Endothelial cell of umbilical vein (primary cell): Measurements from ENCODE around the gene LRRC27.

Experiments used
- POLR2A ChIP-seq: IDR thresholded peaks from 2 replicates; pipeline ENCODE4 v1.6.1; 2012; ENCODE audit warnings: low read depth, mild to moderate bottlenecking, control low read depth, low read length
- TF ChIP-seq, protein P1 (sequence below), 2 donors: IDR thresholded peaks; 1 replicate in 1 of 2; 2 replicates in 1 of 2; pipeline ENCODE4 v1.5.1; 2011; ENCODE audit warnings: low read length in 2 of 2, mild to moderate bottlenecking in 2 of 2, moderate library complexity in 2 of 2, control low read depth in 1 of 2, inconsistent platforms in 1 of 2, low read depth in 1 of 2; ENCODE audit not compliant: insufficient read depth in 1 of 2; ENCODE audit errors: extremely low read depth in 1 of 2

DNA sequence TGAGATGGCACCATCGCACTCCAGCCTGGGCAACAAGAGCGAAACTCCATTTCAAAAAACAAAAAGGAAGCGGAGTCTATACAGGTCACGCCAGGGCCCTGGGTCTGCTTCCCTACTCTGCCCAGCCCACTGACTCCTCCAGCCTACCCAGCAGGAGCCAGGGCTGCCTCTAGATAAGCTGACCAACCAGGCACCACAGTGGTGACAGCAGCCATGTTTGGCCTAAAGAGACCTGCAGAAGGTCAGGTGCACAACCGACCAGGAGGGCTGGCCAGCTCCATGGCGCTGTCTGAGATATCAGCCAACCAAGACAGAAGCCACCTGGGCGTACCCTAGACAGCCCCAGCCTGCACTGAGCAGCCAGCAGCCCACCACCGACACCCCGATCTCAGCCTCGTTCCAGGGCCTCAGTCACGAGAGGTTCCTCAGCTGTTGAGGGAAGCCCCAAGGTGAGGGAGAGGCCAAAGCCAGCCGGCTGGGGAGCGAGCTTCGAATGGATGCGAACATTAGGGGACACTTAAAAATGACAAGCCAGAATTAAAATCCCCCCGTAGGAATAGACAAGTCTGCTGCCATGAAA is 40.6 kb downstream of the LRRC27 start:
- TF ChIP-seq, protein P1, sequence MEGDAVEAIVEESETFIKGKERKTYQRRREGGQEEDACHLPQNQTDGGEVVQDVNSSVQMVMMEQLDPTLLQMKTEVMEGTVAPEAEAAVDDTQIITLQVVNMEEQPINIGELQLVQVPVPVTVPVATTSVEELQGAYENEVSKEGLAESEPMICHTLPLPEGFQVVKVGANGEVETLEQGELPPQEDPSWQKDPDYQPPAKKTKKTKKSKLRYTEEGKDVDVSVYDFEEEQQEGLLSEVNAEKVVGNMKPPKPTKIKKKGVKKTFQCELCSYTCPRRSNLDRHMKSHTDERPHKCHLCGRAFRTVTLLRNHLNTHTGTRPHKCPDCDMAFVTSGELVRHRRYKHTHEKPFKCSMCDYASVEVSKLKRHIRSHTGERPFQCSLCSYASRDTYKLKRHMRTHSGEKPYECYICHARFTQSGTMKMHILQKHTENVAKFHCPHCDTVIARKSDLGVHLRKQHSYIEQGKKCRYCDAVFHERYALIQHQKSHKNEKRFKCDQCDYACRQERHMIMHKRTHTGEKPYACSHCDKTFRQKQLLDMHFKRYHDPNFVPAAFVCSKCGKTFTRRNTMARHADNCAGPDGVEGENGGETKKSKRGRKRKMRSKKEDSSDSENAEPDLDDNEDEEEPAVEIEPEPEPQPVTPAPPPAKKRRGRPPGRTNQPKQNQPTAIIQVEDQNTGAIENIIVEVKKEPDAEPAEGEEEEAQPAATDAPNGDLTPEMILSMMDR (IDR thresholded peaks at IDR 0.05; ENCODE audit: extremely low read depth in 1 of 2, insufficient read depth in 1 of 2, low read depth in 1 of 2, low read length in 2 of 2), result no peak
- no peak for TF ChIP-seq POLR2A
